CD4-positive, alpha-beta T cell treated with Interferon alpha-2 for 1 hour (primary cell): ENCODE measurements around the gene CCL27.
A peak's percentile ranks its signal among the peaks of the same experiment; 100 is the strongest.

Experiments used
- DNase-seq, 2 donors: peaks; one replicate each; pipeline ENCODE4 v3.0.0-alpha.2; 2020 to 2022

The CCL27 gene

DNA sequence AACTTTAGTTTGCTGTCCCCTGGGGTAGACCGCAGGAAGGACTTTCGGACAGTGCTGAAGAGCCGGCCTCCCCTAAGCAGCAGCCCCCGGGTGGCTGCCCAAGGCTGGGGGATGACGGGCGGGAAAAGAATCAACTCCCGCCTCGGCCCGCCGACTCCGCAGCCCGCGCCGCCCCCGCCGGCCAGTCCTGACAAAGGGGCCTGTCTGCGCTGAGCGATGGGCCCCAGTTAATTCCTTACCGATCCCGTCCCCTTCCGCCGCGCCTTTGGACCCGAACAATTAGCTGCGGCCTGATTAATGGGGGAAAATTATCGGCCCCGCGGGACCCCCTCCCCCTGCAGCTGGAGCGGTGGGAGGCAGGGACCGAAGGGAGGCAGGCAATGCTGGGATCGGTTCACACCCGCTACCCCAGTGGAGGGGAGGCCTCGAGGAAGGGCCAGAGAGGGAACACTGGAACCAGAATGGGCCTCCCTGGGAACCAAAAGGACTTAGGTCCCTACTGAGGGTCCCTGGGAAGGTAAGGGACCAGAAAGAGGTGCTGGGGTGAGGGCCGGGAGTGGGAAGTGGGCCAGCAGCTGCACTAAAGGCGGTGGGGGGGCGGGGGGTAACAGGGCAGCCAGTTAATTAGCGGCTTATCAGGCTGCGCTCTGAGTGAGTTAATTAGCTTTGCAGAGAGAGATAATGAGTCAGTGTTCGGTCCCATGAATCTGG lies 37.8 kb downstream of the CCL27 start:
- DNase-seq, result no peak

- DNase-seq, result peak; percentile 18 to 29
These were observed 38.9 kb downstream of the CCL27 start for GRCh38 chr9:34623374-34624235.

GRCh38 chr9:34620061-34620994 lies 42.1 kb downstream of the CCL27 start, which contains the start of gene DCTN3:
Gene DCTN3 (minus strand): TSS chr9:34620495. CDS start chr9:34620464, 31 bp downstream.
- peak; percentile 95 for DNase-seq

- no peak for DNase-seq
These were observed 47.3 kb downstream of the CCL27 start for GRCh38 chr9:34615132-34615531.

DNA sequence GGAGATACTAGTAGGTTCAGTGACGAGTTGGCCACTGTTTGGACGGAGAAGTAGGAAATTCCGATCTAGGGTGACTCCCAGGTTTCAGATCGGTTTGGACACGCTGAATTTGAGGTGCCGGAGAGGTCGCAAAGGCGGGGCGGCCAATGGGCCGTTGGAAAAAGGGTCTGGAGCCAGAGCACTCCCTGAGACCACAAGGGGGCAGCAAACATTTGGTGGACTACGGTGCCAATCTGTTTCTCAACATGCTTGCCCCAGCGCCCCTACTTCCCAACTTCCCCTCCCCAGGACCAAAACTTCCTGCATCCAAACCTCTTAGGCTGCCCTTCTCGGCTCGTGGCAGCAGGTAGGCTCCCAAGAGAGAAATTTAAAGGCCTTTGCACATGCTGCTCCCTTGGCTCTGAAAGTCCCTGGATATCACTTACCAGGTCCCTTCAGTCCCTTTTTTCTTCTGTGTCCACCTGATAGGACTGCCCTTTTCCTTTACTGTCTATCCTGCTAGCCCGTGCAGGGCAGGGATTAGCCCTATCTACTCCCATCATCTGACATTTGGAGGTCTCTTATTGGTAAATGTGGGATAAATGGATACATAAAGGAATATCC lies 49.6 kb downstream of the CCL27 start:
- DNase-seq, result peak; percentile 71 to 78
